OCI-LY7 (cell line): ENCODE measurements around the gene RAD51B.

Experiments
- CTCF ChIP-seq: fragments of 200-600 bp; sonication (generic); conservative IDR thresholded peaks from 2 replicates; pipeline ENCODE4 v1.5.1; 2014; ENCODE audit warnings: mild to moderate bottlenecking, antibody characterized with exemption, low read length, moderate library complexity, mixed read lengths
- EZH2phosphoT487 ChIP-seq: fragments of 200-600 bp; sonication (generic); IDR thresholded peaks from 2 replicates; pipeline ENCODE4 v1.6.1; 2018; ENCODE audit warnings: low read depth, borderline replicate concordance, mild to moderate bottlenecking, mixed run types, antibody characterized with exemption, low read length, moderate library complexity, mixed read lengths

- TF ChIP-seq CTCF: no peak
- no peak for TF ChIP-seq EZH2phosphoT487
Observed at GRCh38 chr14:68460541-68460940, 641.0 kb downstream of the RAD51B start.
